GM21360 (cell line): ENCODE data around the gene BANP.
"Not testable (repeated sequence)": the region's sequence is repeated elsewhere in the genome, so short reads cannot be mapped to it uniquely, and the experiment has no call there.

Source experiments
- ATAC-seq: cut with Tn5 transposase; IDR thresholded peaks from one replicate; pipeline ENCODE4 v1.9.1; 2021; ENCODE audit warnings: mild to moderate bottlenecking, moderate library complexity; ENCODE audit not compliant: unreplicated experiment

Gene BANP

DNA sequence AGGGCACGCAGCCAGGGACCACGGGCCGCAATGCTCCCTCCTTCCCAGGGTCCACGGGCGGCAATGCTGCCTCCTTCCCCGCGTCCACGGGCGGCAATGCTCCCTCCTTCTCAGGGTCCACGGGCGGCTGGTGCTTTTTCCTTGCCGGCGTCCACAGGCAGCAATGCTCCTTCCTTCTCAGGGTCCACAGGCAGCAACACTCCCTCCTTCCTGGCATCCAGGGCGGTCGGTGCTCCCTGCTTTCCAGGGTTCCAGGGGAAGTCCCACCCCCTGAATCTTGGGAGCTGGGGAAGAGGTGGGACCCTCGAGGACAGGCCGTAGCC lies 143.0 kb downstream of the BANP start:
- not testable (repeated sequence) for ATAC-seq

DNA sequence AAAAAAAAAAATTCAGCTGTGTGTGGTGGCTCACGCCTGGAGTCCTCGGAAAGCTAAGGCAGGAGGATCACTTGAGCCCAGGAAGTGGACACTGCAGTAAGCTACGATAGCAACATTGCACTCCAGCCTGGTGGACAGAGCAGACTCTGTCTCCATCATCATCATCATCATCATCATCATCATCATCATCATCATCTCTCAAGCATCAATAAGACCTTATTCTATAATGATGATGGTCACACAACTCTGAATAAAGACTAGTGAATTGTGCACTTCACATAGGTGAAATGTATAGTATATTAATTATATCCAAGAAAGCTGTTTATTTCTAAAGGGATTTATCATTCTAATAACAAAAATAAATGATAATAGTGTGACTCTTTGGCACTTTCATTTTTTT lies 143.7 kb downstream of the BANP start:
- not testable (repeated sequence) for ATAC-seq

DNA sequence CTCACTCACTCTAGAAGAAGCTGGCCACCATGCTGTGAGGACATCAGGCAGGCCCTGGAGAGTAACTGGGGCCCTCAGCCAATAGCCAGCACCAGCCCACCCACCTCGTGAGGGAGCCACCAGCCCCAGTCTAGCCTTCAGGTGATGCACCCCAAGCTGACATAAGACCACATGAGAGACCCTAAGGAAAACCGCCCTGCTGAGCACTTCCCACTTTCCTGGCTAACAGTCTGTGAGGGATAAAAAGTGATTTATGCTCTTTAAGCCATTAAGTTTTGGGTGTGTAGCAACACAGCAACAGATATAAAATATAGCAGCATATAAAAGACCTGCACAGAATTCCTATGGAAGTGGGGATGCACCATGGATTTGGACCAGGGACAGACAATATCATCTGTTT lies 145.4 kb downstream of the BANP start:
- not testable (repeated sequence) for ATAC-seq

DNA sequence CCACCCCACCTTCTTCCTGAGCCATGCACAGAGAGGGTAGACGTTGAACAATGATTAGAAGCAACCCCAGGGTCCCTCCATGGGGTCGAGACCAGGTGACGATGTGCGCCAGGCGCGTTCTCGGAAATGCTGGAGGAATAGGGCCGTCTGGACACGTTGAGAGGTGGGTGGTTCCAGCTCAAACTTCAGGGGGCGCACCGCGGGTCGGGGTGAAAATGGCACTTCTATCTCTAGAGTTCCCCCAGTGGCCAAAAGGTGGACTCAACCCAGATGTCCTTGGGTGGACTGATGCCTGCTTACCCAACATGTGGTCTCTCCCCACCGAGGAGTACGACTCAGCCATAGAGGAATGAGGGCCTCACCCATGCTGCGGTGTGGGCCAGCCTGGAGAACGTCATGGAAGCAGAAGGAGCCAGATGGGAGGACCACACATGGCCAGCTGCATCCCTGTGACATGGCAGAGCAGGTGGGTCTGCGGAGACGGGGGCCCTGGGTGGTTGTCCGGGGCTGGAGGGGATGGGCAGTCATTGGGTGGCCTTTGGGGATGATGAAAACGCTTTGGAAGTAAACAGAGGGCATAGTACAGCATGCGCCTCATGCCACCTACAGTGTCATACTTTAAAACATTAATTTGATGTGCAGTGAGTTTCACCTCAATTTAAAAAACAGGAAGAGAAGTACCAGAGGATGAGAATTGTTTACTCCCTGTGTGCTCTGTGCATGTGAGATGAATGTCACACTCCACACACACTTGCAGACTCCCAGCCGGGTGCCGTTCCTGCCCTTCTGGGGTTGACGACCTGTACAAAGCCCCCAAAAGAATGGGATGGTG lies 147.7 kb downstream of the BANP start:
- not testable (repeated sequence) for ATAC-seq

DNA sequence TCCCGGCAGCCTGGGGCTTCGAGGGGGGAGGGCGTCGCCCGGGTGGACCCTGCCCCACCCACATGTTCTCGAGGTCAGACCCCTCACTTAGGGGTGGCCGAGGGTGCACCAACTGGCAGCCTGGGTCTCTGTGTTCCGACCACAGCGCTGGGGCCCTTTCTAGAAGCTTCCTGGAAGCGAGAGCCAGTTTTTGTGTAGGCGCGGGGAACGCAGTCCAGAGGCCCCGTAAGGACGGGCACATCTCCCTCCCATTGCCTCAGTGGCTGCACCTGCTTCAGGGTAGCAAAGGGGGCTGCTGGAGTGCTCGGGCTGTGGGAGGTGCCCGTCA lies 148.3 kb downstream of the BANP start:
- no peak for ATAC-seq

DNA sequence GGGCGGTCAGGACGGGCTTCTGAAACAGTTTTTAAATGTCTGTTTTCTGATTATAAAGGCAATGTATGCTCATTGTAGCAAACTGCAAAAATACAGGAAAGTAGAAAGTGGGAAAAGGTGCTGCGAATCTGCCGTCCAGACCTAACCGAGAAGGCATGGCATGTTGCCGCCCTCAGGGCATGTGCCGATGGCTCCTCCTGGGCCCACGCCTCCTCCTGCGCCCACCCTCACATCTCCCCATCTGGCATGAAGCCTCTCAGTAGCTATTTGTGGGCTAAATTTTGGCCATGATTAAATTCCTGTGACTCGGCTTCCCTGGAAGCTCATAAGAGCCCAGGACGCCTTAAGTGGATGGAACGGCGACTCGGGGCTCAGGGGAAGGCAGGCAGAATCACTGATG lies 148.7 kb downstream of the BANP start:
- ATAC-seq, result not testable (repeated sequence)

DNA sequence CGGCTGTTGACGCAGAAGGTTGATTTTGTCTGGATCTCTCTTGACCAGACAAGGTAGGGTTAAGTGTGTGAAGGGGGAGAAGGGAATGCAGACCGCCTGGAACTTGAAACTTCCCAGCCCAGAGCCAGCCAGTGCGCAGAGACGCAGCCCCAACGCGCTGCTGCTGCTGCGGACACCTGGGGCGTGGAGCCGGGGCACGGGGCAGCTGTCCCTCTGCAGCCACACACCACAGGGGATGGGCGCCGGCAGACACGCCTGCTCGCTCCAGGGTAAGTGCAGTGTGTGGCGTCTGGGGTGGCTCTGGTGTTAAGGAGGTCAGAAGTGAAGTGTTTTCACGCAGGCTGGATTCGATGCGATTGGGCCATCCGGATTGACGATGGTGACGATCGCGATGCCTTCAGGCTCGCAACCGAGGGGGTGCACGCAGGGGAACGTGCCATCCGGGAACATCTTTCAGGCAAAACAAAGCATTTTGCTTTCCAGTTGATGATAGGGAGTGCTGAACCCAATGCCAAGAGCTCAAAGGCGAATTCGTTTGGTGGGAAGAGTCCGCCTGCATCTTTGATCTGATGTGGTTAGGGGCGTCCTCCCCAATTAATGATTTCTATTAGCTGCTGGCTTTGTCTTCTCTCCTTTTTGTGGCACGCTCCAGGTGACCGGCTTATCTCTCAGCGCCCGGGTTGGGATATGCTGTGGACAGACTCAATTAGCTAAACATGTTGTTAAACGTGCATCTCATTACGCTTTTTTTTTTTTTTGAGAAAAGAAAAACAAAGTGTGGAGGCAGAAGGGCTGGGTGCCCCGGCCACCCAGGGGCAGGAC lies 149.8 kb downstream of the BANP start:
- not testable (repeated sequence) for ATAC-seq

DNA sequence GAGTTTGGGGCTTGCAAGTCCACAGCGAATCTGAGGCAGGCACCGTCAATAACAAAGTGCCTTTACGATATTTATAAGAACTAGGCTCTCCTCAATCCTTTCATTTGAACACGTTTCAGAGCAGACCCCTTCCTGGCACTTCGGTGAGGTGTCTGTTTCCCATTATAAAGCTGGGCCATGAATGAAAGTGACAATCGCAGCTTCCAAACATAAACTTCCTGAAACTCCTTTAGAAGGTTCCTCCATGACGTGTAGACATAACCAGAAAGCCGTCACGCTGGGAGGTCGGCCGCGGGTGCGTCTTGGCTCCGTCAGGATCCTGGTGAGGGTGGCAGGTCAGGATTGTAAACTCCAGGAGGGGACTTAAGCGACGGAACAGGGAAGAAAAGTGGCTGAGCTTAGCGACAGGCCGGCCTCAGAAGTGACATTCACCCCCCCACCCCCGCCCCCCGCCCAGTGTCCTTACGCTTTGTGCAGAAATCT lies 150.4 kb downstream of the BANP start:
- not testable (repeated sequence) for ATAC-seq

DNA sequence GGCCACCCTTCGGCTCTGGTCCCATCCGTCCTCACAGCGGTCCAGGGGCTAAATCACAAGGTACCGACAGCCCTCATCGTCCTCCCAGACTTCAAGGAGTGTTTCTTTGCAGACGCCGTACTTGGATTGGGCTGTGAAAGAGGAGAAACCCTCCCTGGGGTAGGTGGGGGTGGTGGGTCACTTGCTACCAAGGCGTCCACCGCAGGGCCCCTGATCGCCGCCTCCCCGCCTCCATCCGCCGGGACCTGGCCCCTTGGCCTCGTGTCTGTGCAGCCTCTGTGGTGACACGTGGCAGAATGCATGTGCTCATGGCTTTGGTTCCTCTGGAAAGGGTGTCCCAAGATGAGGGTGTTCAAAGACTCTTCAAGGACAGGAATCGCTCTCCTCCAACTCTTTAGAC lies 151.4 kb downstream of the BANP start:
- no peak for ATAC-seq

DNA sequence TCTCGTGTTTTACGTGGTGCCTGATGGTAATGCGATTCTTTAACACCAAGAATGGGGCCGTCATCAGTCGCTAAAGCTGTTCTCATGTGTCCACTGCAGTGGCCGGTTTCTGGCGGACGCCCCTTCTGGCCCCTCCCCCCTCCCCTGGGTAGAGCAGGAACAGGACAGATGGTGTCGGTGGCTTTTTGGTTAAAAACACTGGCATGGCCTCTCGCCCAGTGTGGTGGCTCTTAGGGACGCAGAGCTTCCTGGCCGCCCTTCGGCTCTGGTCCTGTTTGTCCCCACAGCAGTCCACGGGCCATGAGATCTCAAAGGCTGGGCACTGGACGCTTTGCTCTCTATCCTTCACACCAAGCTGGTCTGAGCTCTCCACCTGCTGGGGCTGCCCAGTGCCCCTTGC lies 151.8 kb downstream of the BANP start:
- ATAC-seq, result no peak

DNA sequence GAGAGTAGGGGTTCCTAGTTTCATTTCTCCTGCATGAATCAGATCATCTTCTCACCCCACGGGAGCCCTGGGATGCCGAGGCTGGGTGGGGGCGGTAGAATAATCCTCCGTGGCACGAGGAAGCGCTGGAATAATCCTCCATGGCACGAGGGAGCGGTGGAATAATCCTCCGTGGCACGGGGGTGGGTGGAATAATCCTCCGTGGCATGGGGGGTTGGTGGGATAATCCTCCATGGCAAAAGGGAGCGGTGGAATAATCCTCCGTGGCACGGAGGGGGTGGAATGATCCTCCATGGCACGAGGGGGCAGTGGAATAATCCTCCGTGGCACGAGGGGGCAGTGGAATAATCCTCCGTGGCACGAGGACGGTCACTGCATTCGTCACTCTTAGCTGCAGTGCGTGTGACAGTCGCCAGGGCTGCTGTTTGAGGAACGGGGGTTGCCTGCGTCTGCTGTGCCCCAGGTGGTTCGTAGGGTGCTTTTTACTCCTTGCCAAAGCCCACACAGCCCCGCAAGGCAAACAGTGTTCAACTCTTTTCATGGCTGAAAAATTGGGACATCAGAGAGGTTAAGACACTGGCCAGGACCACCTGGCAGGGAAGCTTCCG lies 152.5 kb downstream of the BANP start:
- no peak for ATAC-seq

DNA sequence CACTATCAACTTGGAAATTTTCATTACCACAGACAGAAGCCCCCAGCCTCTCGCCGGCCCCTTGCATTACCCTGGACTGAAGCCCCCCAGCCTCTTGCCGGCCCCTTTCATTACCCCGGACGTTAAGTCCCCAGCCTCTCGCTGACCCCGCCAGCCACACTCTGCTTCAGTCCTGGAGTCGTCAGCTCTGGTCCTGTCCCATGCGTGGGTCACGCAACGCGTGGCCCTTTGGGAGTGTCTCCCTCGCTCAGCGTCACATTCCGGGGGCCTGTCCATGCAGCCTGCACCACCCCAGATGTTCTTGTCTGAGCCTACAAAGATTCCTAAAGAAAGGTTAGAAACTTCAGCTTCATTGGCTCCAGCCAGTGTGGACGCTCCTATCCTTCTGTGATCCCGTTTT lies 153.1 kb downstream of the BANP start:
- ATAC-seq, result not testable (repeated sequence)

DNA sequence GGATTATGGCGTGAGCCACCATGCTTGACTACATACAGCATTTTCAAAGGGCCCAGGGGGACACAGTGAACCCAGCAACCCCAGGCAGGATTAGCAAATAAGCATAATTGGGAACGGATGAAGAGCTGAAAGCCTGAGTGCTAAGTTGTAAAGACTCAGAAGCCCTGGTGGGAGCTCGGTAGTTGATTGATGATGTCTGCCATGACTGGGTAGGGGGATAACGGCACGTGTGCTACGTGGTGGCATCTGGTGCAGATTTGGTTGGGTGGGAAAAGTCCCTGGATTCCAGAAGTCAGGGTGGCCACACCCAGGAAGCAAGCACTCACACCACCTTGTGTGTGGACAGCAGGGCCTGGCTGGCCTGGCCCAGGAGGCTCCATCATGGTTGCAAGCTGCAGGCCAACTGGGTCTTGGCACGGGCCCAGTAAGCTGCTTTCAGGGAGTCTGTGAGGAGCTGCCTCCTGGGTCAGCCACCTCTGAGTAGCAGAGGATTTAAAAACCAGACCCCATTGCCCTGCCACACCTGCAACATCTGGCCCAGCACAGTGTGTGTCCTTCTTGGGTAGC lies 154.4 kb downstream of the BANP start:
- not testable (repeated sequence) for ATAC-seq

DNA sequence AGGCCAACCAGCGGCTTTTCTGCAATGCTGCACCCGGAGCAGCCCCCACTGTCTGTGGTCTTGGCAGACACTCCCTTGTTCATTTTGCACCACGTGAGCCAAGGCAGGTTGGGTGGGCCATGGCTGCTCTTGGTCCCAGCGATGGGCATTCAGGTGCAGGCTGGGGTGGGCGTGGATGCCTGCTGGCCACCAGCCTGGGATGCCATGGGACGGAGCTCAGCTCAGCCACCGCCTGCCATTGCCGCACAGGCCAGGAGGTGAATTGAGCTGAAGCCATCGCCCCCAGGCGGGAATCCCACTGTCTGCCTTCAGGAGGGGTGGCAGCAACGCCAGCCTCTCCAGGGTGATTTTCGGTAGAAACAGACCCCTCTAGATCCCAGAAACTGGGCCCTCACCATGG lies 155.3 kb downstream of the BANP start:
- ATAC-seq, result not testable (repeated sequence)

DNA sequence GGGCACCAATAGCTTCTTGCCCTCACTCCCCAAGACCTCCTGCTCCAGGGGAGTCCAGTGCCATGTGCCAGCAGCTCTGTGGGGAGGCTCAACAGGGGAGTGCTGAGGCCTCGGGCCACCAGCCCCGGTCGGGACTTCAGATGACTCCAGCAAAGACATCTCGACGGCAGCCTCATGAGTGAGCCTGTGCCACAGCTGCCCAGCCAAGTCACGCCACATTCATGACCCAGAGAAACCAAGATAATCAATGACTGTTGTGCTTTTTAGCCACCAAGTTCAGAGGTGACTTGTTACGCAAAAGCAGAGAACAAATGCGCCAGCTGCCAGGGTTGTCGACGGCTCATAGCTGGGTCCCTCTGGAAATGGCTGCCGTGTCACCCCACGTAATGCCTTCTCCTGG lies 157.5 kb downstream of the BANP start:
- no peak for ATAC-seq

DNA sequence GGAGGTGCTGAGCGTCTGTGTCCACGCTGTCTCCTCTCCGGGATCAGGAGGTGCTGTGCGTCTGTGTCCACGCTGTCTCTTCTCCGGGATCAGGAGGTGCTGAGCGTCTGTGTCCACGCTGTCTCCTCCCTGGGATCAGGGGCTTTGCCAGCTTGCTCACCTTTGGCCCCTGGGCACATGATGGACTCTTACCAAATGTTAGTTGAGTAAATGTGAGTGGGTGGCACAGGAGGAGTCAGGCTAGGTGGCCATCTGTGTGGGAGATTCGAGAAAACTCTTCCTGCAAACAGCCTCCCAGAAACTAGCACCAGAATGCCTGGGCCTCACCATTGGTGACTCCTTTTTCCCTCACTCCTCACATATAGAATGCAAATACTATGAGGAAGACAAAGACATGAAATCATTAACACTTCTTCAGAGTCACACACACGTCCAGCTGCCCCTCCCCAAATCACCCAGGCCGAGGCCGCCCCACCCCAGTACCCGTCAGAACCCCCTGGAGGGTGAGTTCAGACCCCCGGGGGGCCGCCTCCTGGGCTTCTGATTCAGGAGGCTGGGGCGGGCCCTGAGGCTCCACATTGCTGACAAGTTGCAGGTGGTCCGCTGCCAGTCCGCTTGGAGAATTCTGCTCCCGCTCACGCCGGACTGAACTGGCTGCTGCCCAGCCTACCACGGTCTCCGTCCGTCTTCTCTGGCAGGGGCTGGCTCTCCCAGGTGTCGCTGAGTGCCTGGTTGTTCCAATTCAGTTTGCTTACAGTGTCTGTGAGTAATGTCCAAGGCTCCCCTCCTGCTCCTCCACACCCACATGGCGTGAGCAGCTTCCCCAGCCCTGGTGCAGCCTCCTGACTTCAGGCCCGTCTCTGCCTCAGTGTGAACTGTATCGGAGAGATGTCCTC lies 158.7 kb downstream of the BANP start:
- ATAC-seq, result not testable (repeated sequence)

DNA sequence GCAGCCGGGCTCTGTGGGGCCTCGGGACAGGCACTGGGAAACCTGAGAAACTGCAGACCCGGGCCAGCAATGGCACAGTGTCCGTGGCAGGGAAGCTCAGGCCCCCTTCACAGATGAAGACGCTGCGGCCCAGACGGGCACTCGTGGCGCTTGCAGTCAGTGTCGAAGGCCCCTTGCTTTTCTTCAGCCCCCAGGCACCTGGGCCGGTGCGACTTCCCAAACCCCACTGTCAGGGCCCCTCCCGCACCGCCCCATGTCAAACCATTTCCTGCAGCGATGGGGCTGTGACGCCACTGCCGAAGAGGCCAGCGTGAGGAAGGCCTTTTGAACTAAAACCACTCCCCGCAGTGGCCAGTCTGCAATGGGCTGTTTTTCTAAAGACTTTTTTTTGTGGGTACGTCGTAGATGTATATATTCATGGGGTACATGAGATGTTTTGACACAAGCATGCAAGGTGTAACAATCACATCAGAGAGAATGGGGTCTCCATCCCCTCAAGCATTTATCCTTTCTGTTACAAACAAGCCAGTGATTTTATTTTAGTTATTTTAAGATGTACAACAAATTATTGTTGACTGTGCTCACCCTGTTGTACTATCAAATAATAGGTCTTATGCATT lies 159.8 kb downstream of the BANP start:
- not testable (repeated sequence) for ATAC-seq

DNA sequence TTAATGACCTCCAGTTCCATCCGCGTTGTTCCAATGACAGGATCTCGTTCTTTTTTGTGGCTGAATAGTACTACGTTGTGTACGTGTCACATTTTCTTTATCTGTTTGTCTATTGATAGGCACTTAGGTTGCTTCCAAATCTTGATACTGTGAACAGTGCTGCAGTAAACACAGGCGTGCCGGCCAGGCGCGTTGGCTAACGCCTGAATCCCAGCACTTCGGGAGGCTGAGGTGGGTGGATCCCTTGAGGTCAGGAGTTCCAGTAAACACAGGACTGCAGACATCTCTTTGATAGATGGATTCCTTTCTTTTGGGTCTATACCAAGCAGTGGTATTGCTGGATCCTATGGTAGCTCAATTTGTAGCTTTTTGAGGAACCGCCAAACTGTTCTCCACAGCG lies 160.7 kb downstream of the BANP start:
- not testable (repeated sequence) for ATAC-seq

DNA sequence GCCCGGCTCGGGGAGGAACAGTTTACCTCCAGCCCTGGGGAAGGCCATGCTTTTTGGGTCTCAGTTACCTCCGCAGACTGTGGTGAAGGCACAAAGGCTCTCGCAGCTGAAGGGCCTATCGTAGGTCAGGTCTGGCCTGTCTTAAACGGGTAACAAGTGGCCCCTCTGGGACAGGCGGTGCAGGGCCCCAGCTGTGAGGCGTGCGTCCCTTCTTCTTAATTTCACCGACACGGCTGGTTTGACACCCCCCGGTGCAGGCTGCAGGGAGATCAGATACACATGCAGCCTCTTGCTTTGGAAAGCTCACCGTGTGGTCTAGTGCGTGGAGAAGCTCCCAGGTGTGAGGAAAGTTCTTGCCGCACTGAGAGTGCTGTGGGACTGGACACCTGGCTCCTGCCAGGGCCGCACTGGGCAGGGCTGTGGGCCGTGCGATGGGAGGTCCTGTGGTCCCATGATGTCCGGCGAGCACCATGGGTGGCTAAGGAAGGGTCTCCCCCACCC lies 162.4 kb downstream of the BANP start:
- ATAC-seq, result no peak
